Activated naive CD4-positive, alpha-beta T cell (primary cell): Measurements from ENCODE around the gene METTL25B.

Experiments used
- DNase-seq, 4 experiments: peaks; one replicate each; lab custom pipeline; 2025; lab: John Stamatoyannopoulos, UW

METTL25B gene

GRCh38 chr1:156768610-156769295 is 40.5 kb downstream of the METTL25B start:
- no peak for DNase-seq

- DNase-seq = no peak
Measured at GRCh38 chr1:156772222-156772621, 44.0 kb downstream of the METTL25B start.

GRCh38 chr1:156772728-156773497 is 44.6 kb downstream of the METTL25B start:
- no peak for DNase-seq

- DNase-seq = no peak
Measured at GRCh38 chr1:156773607-156774006, 45.3 kb downstream of the METTL25B start.

- DNase-seq = no peak
Measured at GRCh38 chr1:156775799-156776198, 47.5 kb downstream of the METTL25B start.

- DNase-seq = no peak
Measured at GRCh38 chr1:156776942-156777341, 48.7 kb downstream of the METTL25B start.

- DNase-seq = no peak
Measured at GRCh38 chr1:156777573-156777972, 49.3 kb downstream of the METTL25B start.

- DNase-seq = no peak
Measured at GRCh38 chr1:156781585-156782186, 53.4 kb downstream of the METTL25B start.

- no peak for DNase-seq
Measured at GRCh38 chr1:156785458-156785857, 57.2 kb downstream of the METTL25B start.
